GM19328 (cell line): ENCODE measurements around the gene ENO2.
A peak's percentile ranks its signal among the peaks of the same experiment; 100 is the strongest.
"Not testable (repeated sequence)": the region's sequence is repeated elsewhere in the genome, so short reads cannot be mapped to it uniquely, and the experiment has no call there.

ENCODE experiments used
- ATAC-seq: cut with Tn5 transposase; IDR thresholded peaks from one replicate; pipeline ENCODE4 v1.9.1; 2021; ENCODE audit warnings: mild to moderate bottlenecking, moderate library complexity; ENCODE audit not compliant: unreplicated experiment

Gene ENO2

GRCh38 chr12:6886206-6886999 is 28.0 kb upstream of the ENO2 start:
- not testable (repeated sequence) for ATAC-seq

DNA sequence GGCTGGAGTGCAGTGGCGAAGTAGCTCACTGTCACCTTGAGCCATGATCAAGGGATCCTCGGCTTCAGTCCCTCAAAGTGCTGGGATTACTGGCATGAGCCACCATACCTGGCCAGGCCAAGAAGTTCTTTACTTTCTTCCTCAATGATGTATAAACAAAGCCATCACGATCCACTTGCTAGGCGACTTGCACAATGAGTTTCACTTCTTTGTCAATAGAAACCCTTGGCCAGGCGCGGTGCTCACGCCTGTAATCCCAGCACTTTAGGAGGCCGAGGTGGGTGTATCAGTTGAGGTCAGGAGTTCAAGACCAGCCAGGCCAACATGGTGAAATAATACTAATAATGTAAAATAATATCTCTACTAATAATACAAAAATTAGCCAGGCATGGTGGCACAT is 26.9 kb upstream of the ENO2 start:
- no peak for ATAC-seq

DNA sequence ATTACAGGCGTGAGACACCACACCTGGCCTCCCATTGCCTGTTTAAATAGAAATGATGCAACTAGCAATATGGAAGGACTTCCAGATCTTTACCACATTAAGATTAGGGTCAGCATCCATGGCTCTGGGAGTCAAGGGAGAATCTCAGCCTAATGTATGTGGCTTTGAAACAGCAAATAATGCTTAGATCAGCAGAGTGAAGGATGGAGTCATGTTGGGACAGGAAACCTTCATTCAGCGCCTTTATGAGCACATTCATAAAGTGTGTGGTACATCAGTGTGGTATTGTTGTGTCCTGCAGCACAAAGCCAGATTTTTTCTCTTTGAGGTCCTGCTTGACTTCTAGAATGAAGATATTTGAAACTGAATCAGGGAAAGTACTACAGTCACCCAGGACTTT is 26.0 kb upstream of the ENO2 start:
- ATAC-seq = no peak

GRCh38 chr12:6888794-6889193 is 25.6 kb upstream of the ENO2 start:
- not testable (repeated sequence) for ATAC-seq

DNA sequence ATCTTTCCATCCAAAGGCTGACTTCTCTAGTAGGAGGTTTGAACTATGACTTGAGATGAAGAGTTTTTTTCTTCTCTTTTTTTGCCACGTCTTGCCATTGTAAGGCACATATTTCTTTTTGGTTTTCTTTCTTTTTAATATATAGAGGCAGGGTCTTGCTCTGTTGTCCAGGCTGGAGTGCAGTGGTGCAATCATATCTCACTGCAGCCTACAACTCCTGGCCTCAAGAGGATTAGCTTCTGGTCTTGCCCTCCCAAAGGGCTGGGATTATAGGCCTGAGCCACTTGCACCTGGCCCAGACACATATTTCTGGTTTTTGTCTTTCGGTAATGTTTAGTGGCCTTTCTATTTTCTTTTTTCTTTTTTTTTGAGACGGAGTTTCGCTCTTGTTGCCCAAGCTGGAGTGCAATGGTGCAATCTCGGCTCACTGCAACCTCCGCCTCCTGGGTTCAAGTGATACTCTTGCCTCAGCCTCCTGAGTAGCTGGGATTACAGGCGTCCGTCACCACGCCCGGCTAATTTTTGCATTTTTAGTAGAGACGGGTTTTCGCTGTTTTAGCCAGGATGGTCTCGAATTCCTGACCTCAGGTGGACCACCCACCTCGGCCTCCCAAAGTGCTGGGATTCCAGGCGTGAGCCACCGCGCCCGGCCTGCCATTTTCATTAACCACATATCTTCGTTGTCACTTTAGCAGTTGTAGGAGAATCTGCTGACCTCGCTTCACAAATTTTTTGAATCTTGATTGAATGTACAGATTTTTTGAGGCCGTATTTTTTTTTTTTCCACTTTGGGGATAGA is 24.4 kb upstream of the ENO2 start:
- not testable (repeated sequence) for ATAC-seq

- peak; percentile 93 for ATAC-seq
Measured at GRCh38 chr12:6890789-6891645, 23.4 kb upstream of the ENO2 start.

- no peak for ATAC-seq
Measured at GRCh38 chr12:6891646-6892001, 22.8 kb upstream of the ENO2 start.

GRCh38 chr12:6892683-6893082 is 21.7 kb upstream of the ENO2 start:
- ATAC-seq = not testable (repeated sequence)

GRCh38 chr12:6894321-6894720 is 20.1 kb upstream of the ENO2 start:
- no peak for ATAC-seq

DNA sequence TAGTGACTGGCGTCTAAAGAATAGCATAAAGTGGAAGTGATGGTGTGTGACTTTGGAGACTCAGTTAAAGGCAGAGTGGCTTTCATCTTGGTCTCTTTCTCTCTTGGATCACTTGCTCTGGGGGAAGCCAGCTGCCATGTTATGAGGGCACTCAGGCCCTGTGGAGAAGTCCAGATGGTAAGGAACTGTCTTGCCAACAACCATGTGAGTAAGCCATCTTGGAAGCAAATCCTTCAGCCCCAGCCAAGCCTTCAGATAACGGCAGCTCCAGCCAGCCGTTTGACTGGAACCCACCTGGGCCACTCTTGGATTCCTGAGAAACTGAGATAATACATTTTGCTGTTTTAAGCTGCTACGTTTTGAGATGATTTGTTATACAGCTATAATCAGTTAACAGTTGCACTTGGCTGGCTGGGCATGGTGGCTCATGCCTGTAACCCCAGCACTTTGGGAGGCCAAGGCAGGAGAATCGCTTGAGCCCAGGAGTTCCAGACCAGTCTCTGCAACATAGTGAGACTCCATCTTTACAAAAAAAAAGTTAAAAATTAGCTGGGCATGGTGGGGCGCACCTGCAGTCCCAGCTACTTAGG is 17.4 kb upstream of the ENO2 start:
- ATAC-seq = no peak

GRCh38 chr12:6899427-6899826 is 15.0 kb upstream of the ENO2 start:
- ATAC-seq = no peak

GRCh38 chr12:6899837-6900519 is 14.4 kb upstream of the ENO2 start:
- ATAC-seq = no peak

- no peak for ATAC-seq
Measured at GRCh38 chr12:6902448-6902847, 11.9 kb upstream of the ENO2 start.

GRCh38 chr12:6903722-6904121 is 10.7 kb upstream of the ENO2 start:
- no peak for ATAC-seq

- ATAC-seq = peak; percentile 94
Measured at GRCh38 chr12:6904280-6905276, 9.8 kb upstream of the ENO2 start, which contains the start of gene LRRC23. LRRC23 (plus strand) TSS chr12:6904822; CDS start chr12:6905634, 812 bp downstream.

- ATAC-seq = no peak
Measured at GRCh38 chr12:6905414-6906040, 8.9 kb upstream of the ENO2 start.

- ATAC-seq = not testable (repeated sequence)
Measured at GRCh38 chr12:6908141-6908540, 6.2 kb upstream of the ENO2 start.

- ATAC-seq = no peak
Measured at GRCh38 chr12:6909421-6910145, 4.8 kb upstream of the ENO2 start.
